ENCODE results near the gene DHCR7.

Gene DHCR7

GRCh38 chr11:71440021-71440755 lies 8.0 kb downstream of the DHCR7 start:
- peaks cover 33 to 34% of the 10 kb centered on the region in 2 donors for H3K36me3 ChIP-seq (ENCODE audit: control insufficient read depth in 2 of 2, insufficient read depth in 2 of 2, low read length in 2 of 2)

GRCh38 chr11:71438650-71439049 lies 9.5 kb downstream of the DHCR7 start:
- H3K27me3 ChIP-seq (ENCODE audit: control insufficient read depth in 2 of 2, insufficient read depth in 2 of 2, low read length in 2 of 2), result no peaks in the 10 kb centered on the region
- H3K4me1 ChIP-seq (ENCODE audit: control insufficient read depth in 2 of 2, insufficient read depth in 2 of 2, low read length in 2 of 2), result peaks cover 3 to 4% of the 10 kb centered on the region in 2 donors
- H3K4me3 ChIP-seq (ENCODE audit: low read length in 2 of 2), result no peak overlapping the region
- no peak overlapping the region for H3K9ac ChIP-seq (ENCODE audit: low read depth in 1 of 2, low read length in 2 of 2)
- no peaks in the 10 kb centered on the region for H3K9me3 ChIP-seq (ENCODE audit: control insufficient read depth in 2 of 2, low read length in 2 of 2)
- H3K27ac ChIP-seq (ENCODE audit: low read depth in 2 of 2, low read length in 2 of 2), result no peak overlapping the region
- peaks cover 29 to 34% of the 10 kb centered on the region in 2 donors for H3K36me3 ChIP-seq (ENCODE audit: control insufficient read depth in 2 of 2, insufficient read depth in 2 of 2, low read length in 2 of 2)

More at GRCh38 chr11:71440021-71440755, 8.0 kb downstream of the DHCR7 start:
- H3K9me3 ChIP-seq (ENCODE audit: control insufficient read depth in 2 of 2, low read length in 2 of 2), result no peaks in the 10 kb centered on the region
- H3K27me3 ChIP-seq (ENCODE audit: control insufficient read depth in 2 of 2, insufficient read depth in 2 of 2, low read length in 2 of 2), result no peaks in the 10 kb centered on the region
- H3K9ac ChIP-seq (ENCODE audit: low read depth in 1 of 2, low read length in 2 of 2), result no peak overlapping the region
- no peak overlapping the region for H3K27ac ChIP-seq (ENCODE audit: low read depth in 2 of 2, low read length in 2 of 2)
- H3K4me1 ChIP-seq (ENCODE audit: control insufficient read depth in 2 of 2, insufficient read depth in 2 of 2, low read length in 2 of 2), result no peaks in the 10 kb centered on the region
- H3K4me3 ChIP-seq (ENCODE audit: low read length in 2 of 2), result no peak overlapping the region

DNA sequence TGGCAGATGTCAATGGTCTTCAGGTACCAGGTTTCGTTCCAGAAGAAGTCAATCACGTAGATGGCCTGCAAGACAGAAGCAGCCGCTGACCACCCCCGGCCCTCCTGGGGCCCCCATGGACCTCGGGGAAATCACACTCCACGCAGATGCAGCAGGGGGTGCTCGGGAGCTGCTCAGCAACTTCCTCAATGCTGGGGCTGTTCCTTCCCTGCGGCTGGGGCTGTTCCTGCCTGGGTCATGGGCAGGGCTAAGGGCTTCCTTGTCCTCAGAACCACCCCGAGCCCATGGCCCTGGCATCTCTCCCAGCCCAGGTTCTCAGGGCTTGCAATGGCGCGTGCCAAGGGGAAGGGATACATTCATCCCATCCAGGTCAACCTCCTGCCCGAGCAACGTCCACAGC lies 10.3 kb downstream of the DHCR7 start:
- H3K27ac ChIP-seq (ENCODE audit: low read depth in 2 of 2, low read length in 2 of 2), result no peak overlapping the region
- H3K4me1 ChIP-seq (ENCODE audit: control insufficient read depth in 2 of 2, insufficient read depth in 2 of 2, low read length in 2 of 2), result peaks cover 11% of the 10 kb centered on the region in 2 donors
- no peaks in the 10 kb centered on the region for H3K9me3 ChIP-seq (ENCODE audit: control insufficient read depth in 2 of 2, low read length in 2 of 2)
- H3K36me3 ChIP-seq (ENCODE audit: control insufficient read depth in 2 of 2, insufficient read depth in 2 of 2, low read length in 2 of 2), result peaks cover 24 to 27% of the 10 kb centered on the region in 2 donors
- H3K4me3 ChIP-seq (ENCODE audit: low read length in 2 of 2), result no peak overlapping the region
- H3K27me3 ChIP-seq (ENCODE audit: control insufficient read depth in 2 of 2, insufficient read depth in 2 of 2, low read length in 2 of 2), result no peaks in the 10 kb centered on the region
- no peak overlapping the region for H3K9ac ChIP-seq (ENCODE audit: low read depth in 1 of 2, low read length in 2 of 2)

DNA sequence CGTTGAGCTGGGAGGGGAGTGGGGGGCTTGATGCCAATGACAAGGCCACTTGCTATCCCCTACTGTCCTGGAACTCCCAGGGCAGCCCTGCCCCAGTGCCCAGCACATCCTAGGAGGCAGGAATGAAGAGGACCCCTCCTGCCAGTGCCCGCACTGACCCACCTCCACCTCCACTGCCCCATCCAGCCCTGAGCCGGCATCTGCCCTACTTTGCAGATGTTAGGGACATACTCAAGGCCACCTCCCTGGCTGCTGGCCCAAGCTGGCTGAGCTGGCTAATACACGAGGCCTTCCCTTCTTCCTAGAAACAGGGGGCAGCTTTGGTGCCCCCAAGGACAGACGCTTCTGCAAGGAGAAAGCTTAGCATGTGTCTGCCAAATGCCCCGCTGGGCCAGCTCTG lies 10.8 kb downstream of the DHCR7 start:
- Histone ChIP-seq H3K27ac (ENCODE audit: low read depth in 2 of 2, low read length in 2 of 2) (no peak overlapping the region), H3K9me3 (ENCODE audit: control insufficient read depth in 2 of 2, low read length in 2 of 2) (no peaks in the 10 kb centered on the region), H3K4me1 (ENCODE audit: control insufficient read depth in 2 of 2, insufficient read depth in 2 of 2, low read length in 2 of 2) (peaks cover 15% of the 10 kb centered on the region in 2 donors), H3K9ac (ENCODE audit: low read depth in 1 of 2, low read length in 2 of 2) (no peak overlapping the region), H3K27me3 (ENCODE audit: control insufficient read depth in 2 of 2, insufficient read depth in 2 of 2, low read length in 2 of 2) (no peaks in the 10 kb centered on the region), H3K36me3 (ENCODE audit: control insufficient read depth in 2 of 2, insufficient read depth in 2 of 2, low read length in 2 of 2) (peaks cover 23 to 24% of the 10 kb centered on the region in 2 donors), H3K4me3 (ENCODE audit: low read length in 2 of 2) (no peak overlapping the region)

GRCh38 chr11:71436861-71437260 lies 11.3 kb downstream of the DHCR7 start:
- Histone ChIP-seq H3K4me1 (ENCODE audit: control insufficient read depth in 2 of 2, insufficient read depth in 2 of 2, low read length in 2 of 2) (peaks cover 15 to 19% of the 10 kb centered on the region in 2 donors), H3K27ac (ENCODE audit: low read depth in 2 of 2, low read length in 2 of 2) (no peak overlapping the region), H3K9me3 (ENCODE audit: control insufficient read depth in 2 of 2, low read length in 2 of 2) (no peaks in the 10 kb centered on the region), H3K27me3 (ENCODE audit: control insufficient read depth in 2 of 2, insufficient read depth in 2 of 2, low read length in 2 of 2) (no peaks in the 10 kb centered on the region), H3K9ac (ENCODE audit: low read depth in 1 of 2, low read length in 2 of 2) (no peak overlapping the region), H3K36me3 (ENCODE audit: control insufficient read depth in 2 of 2, insufficient read depth in 2 of 2, low read length in 2 of 2) (peaks cover 23 to 24% of the 10 kb centered on the region in 2 donors), H3K4me3 (ENCODE audit: low read length in 2 of 2) (no peak overlapping the region)

GRCh38 chr11:71435278-71435951 lies 12.8 kb downstream of the DHCR7 start:
- Histone ChIP-seq H3K36me3 (ENCODE audit: control insufficient read depth in 2 of 2, insufficient read depth in 2 of 2, low read length in 2 of 2) (peaks cover 13 to 14% of the 10 kb centered on the region in 2 donors), H3K9ac (ENCODE audit: low read depth in 1 of 2, low read length in 2 of 2) (peak overlapping the region in 1 of 2 donors; percentile 24), H3K27me3 (ENCODE audit: control insufficient read depth in 2 of 2, insufficient read depth in 2 of 2, low read length in 2 of 2) (no peaks in the 10 kb centered on the region), H3K27ac (ENCODE audit: low read depth in 2 of 2, low read length in 2 of 2) (no peak overlapping the region), H3K4me1 (ENCODE audit: control insufficient read depth in 2 of 2, insufficient read depth in 2 of 2, low read length in 2 of 2) (peaks cover 15 to 21% of the 10 kb centered on the region in 2 donors), H3K4me3 (ENCODE audit: low read length in 2 of 2) (no peak overlapping the region), H3K9me3 (ENCODE audit: control insufficient read depth in 2 of 2, low read length in 2 of 2) (no peaks in the 10 kb centered on the region)

- no peaks in the 10 kb centered on the region for H3K9me3 ChIP-seq (ENCODE audit: control insufficient read depth in 2 of 2, low read length in 2 of 2)
- no peak overlapping the region for H3K9ac ChIP-seq (ENCODE audit: low read depth in 1 of 2, low read length in 2 of 2)
- H3K4me3 ChIP-seq (ENCODE audit: low read length in 2 of 2), result no peak overlapping the region
- no peaks in the 10 kb centered on the region for H3K27me3 ChIP-seq (ENCODE audit: control insufficient read depth in 2 of 2, insufficient read depth in 2 of 2, low read length in 2 of 2)
- H3K27ac ChIP-seq (ENCODE audit: low read depth in 2 of 2, low read length in 2 of 2), result no peak overlapping the region
- H3K4me1 ChIP-seq (ENCODE audit: control insufficient read depth in 2 of 2, insufficient read depth in 2 of 2, low read length in 2 of 2), result peaks cover 15 to 21% of the 10 kb centered on the region in 2 donors
- H3K36me3 ChIP-seq (ENCODE audit: control insufficient read depth in 2 of 2, insufficient read depth in 2 of 2, low read length in 2 of 2), result peaks cover 7 to 10% of the 10 kb centered on the region in 2 donors
Measured at GRCh38 chr11:71434576-71435130, 13.5 kb downstream of the DHCR7 start.

GRCh38 chr11:71433648-71434450 lies 14.3 kb downstream of the DHCR7 start:
- Histone ChIP-seq H3K4me3 (ENCODE audit: low read length in 2 of 2) (peak overlapping the region in 1 of 2 donors; percentile 10), H3K27ac (ENCODE audit: low read depth in 2 of 2, low read length in 2 of 2) (peak overlapping the region; percentile 67 to 70), H3K27me3 (ENCODE audit: control insufficient read depth in 2 of 2, insufficient read depth in 2 of 2, low read length in 2 of 2) (no peaks in the 10 kb centered on the region), H3K9me3 (ENCODE audit: control insufficient read depth in 2 of 2, low read length in 2 of 2) (no peaks in the 10 kb centered on the region), H3K4me1 (ENCODE audit: control insufficient read depth in 2 of 2, insufficient read depth in 2 of 2, low read length in 2 of 2) (peaks cover 15 to 21% of the 10 kb centered on the region in 2 donors), H3K9ac (ENCODE audit: low read depth in 1 of 2, low read length in 2 of 2) (peak overlapping the region in 1 of 2 donors; percentile 65), H3K36me3 (ENCODE audit: control insufficient read depth in 2 of 2, insufficient read depth in 2 of 2, low read length in 2 of 2) (peaks cover 6 to 7% of the 10 kb centered on the region in 2 donors)

DNA sequence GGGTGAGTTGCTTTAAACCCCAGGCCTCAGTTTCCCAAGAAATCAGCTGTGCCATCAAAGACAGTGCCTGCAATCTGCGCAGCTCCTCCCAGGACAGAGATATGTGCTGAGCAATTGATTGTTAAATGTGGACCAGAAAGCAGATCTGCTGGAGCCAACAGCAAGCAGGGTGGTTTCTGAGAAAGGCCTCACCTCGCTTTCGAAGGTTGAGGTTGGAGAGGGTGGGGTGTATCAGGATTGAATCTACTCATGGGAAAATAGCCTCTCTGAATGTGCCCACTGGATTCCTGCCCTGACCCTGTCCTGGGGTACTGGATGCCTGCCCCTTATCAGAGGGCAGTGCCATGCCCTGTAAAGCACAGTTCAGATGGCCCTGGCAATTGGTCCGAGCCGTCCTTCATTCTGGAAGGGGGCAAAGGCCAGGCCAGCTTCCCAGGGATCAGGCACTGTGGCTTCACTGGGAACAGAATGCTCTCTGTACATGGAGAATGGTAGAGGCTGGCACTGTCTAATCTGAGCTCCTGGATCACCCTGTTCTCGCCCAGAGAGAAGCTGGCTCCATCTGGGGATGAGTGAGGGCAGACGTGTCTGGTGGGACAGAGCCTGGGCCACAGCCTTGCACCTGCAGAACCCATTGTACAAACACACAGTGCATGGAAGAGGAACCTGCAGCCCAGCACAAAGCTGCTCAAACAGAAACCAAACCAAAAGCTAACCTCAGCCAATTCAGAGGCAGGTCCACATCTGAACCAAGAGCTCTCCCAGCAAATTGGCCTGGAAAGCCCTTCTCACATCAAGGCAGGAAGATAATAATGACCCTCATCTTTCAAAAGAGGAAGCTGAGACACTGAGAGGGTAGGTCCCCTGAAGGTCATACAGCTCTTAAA lies 15.2 kb downstream of the DHCR7 start:
- H3K27me3 ChIP-seq (ENCODE audit: control insufficient read depth in 2 of 2, insufficient read depth in 2 of 2, low read length in 2 of 2), result no peaks in the 10 kb centered on the region
- peak overlapping the region; percentile 32 to 65 for H3K9ac ChIP-seq (ENCODE audit: low read depth in 1 of 2, low read length in 2 of 2)
- H3K27ac ChIP-seq (ENCODE audit: low read depth in 2 of 2, low read length in 2 of 2), result peak overlapping the region; percentile 67 to 70
- H3K4me3 ChIP-seq (ENCODE audit: low read length in 2 of 2), result no peak overlapping the region
- peaks cover 15 to 21% of the 10 kb centered on the region in 2 donors for H3K4me1 ChIP-seq (ENCODE audit: control insufficient read depth in 2 of 2, insufficient read depth in 2 of 2, low read length in 2 of 2)
- H3K36me3 ChIP-seq (ENCODE audit: control insufficient read depth in 2 of 2, insufficient read depth in 2 of 2, low read length in 2 of 2), result peaks cover 3 to 7% of the 10 kb centered on the region in 2 donors
- H3K9me3 ChIP-seq (ENCODE audit: control insufficient read depth in 2 of 2, low read length in 2 of 2), result no peaks in the 10 kb centered on the region
